ENCODE measurements around the gene PTBP1.
"Not testable (repeated sequence)": the region's sequence is repeated elsewhere in the genome, so short reads cannot be mapped to it uniquely, and the experiment has no call there.

The PTBP1 gene

GRCh38 chr19:824885-825284 lies 27.6 kb downstream of the PTBP1 start:
- DNase-seq (ENCODE audit: insufficient read length, low spot score): no peak
- FAIRE-seq: no peak

GRCh38 chr19:825897-826644 lies 28.8 kb downstream of the PTBP1 start:
- DNase-seq (ENCODE audit: insufficient read length, low spot score) (no peak), FAIRE-seq (no peak)

GRCh38 chr19:827314-827709 lies 30.1 kb downstream of the PTBP1 start:
- DNase-seq (ENCODE audit: insufficient read length, low spot score): no peak
- FAIRE-seq: no peak

GRCh38 chr19:827710-828321 lies 30.6 kb downstream of the PTBP1 start, which contains the start of gene AZU1:
Gene AZU1, plus strand, starts transcription at chr19:827837. Its CDS starts 10 bp downstream, at chr19:827847.
- FAIRE-seq (no peak), DNase-seq (ENCODE audit: insufficient read length, low spot score) (no peak)

- DNase-seq (ENCODE audit: insufficient read length, low spot score) (no peak), FAIRE-seq (no peak)
Observed at GRCh38 chr19:829129-829758, 32.0 kb downstream of the PTBP1 start.

GRCh38 chr19:831407-832369 lies 34.4 kb downstream of the PTBP1 start:
- no peak for FAIRE-seq

GRCh38 chr19:834216-834615 lies 37.0 kb downstream of the PTBP1 start:
- no peak for FAIRE-seq
- no peak for DNase-seq (ENCODE audit: insufficient read length, low spot score)

More at GRCh38 chr19:831407-832369, 34.4 kb downstream of the PTBP1 start:
- DNase-seq (ENCODE audit: insufficient read length, low spot score): no peak

GRCh38 chr19:835210-835810 lies 38.1 kb downstream of the PTBP1 start:
- no peak for FAIRE-seq

GRCh38 chr19:840519-841206 lies 43.4 kb downstream of the PTBP1 start, which contains the start of gene PRTN3:
Gene PRTN3, plus strand, starts transcription at chr19:840999. Its CDS starts 10 bp downstream, at chr19:841009.
- DNase-seq (ENCODE audit: insufficient read length, low spot score): no peak
- FAIRE-seq: no peak

More at GRCh38 chr19:835210-835810, 38.1 kb downstream of the PTBP1 start:
- DNase-seq (ENCODE audit: insufficient read length, low spot score): no peak

GRCh38 chr19:842802-843179 lies 45.5 kb downstream of the PTBP1 start:
- not testable (repeated sequence) for FAIRE-seq; DNase-seq (ENCODE audit: insufficient read length, low spot score)

- FAIRE-seq (no peak), DNase-seq (ENCODE audit: insufficient read length, low spot score) (no peak)
Observed at GRCh38 chr19:843180-843835, 46.1 kb downstream of the PTBP1 start.

GRCh38 chr19:843836-844545 lies 46.7 kb downstream of the PTBP1 start:
- no peak for FAIRE-seq

GRCh38 chr19:844546-844971 lies 47.3 kb downstream of the PTBP1 start:
- DNase-seq (ENCODE audit: insufficient read length, low spot score): no peak
- no peak for FAIRE-seq

More at GRCh38 chr19:843836-844545, 46.7 kb downstream of the PTBP1 start:
- no peak for DNase-seq (ENCODE audit: insufficient read length, low spot score)

- DNase-seq (ENCODE audit: insufficient read length, low spot score) (no peak), FAIRE-seq (no peak)
Observed at GRCh38 chr19:845707-846521, 48.7 kb downstream of the PTBP1 start.

GRCh38 chr19:848386-848921 lies 51.2 kb downstream of the PTBP1 start:
- DNase-seq (ENCODE audit: insufficient read length, low spot score) (no peak), FAIRE-seq (no peak)

- DNase-seq (ENCODE audit: insufficient read length, low spot score); FAIRE-seq: not testable (repeated sequence)
Observed at GRCh38 chr19:849195-849594, 51.9 kb downstream of the PTBP1 start.
